Ramos (cell line): ENCODE measurements around the gene DNMT3L.

Experiments
- in situ Hi-C: fragments of 300-500 bp; cut with MboI; formaldehyde crosslinking; loops from one replicate; pipeline ENCODE4 v1.14.3; 2022; ENCODE audit warnings: low sequenced_read_pairs; ENCODE audit not compliant: unreplicated experiment

The DNMT3L gene

DNA sequence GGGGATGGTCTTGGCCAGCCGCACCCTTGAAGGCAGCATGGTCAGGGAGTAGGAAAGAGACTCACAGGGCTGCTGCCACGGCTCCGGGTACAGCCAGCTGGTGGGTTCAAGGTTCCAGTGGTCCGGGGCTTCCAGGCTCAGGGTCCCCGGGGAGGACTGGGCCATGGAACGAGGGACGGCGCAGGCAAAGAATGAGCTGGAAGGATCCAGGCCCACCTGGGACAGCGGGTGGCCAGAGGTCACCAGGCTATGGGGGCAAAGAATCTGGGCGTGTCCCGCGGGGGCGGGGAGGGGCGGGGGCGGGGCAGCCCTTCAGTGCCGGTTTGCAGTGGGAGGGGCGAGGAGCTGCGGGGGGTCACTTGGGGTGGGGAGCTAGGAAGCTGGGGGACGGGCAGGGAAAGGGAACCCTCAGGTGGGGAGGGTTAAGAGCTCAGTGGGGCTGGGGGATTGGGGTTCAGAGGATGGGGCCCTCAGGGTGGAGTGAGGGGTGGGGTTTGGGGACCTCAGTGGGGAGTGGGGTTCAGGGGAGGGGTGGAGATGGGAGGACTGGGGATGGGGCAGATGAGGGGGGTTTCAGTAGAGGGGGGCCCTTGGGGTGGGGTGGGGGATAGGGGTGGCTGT is at the start of gene DNMT3L:
DNMT3L (minus strand) TSS at position 223 of the 621 bp plus-strand sequence. CDS start 638 bp downstream, outside the sequence.
- in situ Hi-C loops, result no loop called here

DNA sequence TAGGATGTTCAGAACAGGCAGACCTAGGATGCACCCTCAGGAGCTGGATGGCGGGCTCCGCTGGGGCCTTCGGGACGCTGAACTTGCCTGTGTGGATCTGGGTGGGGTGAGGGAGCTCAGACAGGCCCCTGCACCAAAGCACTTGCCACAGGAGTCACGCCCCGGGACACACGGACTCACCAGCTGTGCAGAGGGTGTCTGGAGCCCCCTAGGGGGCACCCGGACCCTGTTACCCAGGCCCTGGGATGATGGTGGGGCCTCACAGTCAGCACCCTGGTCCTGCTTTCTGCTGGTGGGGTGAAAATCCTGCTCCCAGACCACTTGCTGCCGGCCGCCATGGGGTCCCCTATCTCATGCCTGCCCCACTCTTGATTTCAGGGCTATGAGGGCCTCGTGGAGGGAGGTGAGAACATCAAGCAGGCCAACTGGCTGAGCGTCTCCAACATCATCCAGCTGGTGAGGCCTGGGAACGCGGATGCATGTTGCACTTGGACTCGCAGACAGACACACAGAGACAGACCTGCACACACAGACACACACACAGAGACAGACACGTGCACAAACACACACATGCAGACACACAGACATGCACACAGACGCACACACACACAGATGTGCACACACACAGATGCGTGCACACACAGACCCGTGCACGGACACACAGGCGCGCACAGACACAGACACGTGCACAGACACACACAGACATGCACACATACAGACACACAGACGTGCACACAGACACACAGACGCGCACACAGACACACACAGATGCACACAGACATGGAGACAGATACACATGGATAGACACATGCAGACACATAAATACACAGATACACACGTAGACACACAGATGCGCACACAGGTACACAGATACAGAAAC is 49.2 kb upstream of the DNMT3L start:
- in situ Hi-C loops, result no loop called here

DNA sequence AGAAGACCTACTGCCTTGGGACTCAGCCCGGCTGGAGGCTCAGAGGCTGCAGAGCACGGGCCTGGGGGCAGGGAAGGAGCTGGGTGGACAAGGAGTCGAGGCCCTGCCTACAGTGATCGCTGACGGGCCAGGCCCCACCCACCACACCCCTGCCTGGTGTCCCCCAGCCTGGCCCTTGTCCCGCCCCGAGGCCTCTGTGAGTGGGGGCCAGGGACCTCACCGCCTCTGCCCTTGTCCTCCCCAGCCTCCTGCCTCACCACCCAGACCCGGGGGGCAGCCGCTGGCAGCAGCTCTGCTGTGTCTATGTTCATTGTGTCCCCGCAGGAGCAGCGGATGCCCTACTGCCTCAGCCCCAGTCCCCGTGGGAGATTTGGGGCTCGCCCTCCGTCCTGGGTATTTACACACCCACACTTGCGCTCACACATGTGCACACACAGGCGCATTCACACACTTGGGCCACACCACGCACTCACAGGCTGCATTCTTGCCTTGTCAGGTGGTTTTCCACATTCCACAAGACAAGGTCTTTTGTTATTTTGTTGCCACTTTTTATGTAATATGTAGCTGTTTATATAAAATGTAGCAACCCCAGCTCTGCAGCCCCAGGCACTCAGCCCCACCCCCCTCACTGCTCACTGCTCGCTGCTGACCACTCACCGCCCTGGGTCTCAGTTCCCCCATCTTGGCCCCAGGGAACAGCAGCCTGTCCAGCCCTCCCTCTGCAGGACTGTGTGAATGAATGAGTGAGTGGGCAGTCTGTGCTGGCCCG is 45.4 kb upstream of the DNMT3L start:
- in situ Hi-C loops, result loop anchor here (10.0 kb wide), 1 partner anchor 292 kb away; the partner anchor contains the start of gene TRAPPC10

DNA sequence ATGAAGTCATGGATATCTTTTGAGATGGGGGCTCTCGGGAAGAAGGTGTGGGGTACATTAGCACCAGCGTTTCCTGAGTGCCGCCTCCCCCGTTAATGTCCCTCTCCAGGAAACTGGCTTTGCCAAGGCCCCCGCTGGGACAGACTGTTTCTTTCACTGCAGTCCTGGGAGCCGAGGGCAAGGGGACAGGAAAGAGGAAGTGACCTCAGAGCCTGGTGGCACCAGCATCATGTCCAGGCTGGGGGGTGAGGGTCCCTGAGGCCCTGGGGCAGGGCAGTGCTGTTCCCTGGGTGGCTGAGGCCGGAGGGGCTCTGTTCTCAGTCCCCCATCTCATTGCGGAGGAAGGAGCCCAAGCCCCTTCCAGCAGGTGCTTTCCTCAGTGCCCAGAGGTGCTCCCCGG is 44.0 kb upstream of the DNMT3L start:
- in situ Hi-C loops, result loop anchor here (10.0 kb wide), 1 partner anchor 291 kb away; the partner anchor contains the start of gene TRAPPC10

DNA sequence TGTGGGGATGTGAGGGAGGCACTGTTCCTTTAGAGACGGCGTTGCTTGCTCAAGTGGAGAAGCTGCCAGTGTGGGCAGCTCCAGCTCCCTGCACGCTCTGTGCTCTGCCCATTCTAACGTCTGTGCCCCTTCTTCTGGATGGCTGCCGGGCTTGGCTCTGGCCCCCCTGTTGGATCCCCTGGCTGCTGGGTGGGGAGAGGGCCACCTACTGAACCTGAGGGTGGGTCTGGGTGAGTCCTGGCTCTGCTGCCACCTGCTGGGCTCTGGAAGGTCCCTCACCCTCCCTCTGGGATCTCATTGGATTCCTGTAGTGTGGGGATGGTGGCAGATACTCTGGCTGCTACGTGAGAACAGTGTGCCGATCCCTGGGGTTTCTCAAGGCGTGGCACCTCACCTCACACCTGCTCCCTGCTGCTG is 43.2 kb upstream of the DNMT3L start:
- in situ Hi-C loops, result loop anchor here (10.0 kb wide), 1 partner anchor 290 kb away; the partner anchor contains the start of gene TRAPPC10

DNA sequence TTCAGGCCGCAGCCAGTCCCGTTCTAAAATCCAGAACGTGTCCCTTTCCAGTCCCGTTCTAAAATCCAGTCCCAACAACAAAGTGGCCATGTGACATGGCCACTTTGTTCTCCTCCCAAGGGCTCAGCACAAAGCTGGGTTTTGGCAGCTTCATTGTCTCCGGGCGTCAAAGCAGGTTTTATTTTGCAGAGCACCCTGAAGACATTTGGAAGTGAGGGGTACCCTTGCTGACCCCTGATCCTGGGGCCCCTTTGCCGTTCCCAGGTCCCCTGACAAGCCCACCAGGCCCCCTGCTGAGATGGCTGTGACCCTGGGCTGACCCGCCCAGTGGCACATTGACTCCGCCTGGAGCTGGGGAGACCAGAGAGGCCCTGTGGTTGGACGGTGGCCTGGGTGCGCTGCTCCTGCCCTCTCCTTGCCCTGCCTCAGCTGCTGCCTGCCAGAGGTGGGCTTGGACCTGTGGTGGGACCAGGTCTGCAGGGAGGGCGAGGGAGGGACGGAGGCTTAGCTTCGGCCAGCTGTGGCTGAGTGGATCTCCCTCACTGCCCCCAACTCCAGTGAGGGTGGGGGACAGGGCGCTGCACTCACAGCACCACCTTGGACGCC is 42.4 kb upstream of the DNMT3L start:
- in situ Hi-C loops, result loop anchor here (10.0 kb wide), 1 partner anchor 289 kb away; the partner anchor contains the start of gene TRAPPC10

DNA sequence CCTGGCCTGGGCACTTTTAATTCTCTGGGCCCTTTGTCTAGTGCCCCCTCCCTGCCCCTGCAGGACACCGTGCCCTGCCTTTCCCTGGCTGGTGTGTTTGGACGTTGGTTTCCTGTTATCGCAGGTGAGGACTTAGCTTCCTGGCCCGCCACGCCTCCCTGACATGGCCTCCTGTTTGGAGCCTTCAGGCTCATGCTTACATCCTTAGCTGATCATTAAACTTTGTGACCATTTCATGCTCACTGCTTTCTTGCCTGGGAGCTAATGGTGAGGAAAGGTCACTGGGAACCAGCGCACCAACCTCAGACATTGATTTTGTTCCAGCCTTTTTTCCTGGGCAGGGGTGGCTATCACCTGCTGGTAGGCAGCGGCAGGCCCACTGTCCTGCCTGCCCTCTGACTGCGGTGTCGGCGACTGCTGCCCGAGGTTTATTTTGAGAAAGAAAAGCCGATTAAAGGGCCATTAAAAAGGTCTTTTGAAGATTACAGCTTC is 41.8 kb upstream of the DNMT3L start:
- in situ Hi-C loops, result loop anchor here (10.0 kb wide), 1 partner anchor 289 kb away; the partner anchor contains the start of gene TRAPPC10

DNA sequence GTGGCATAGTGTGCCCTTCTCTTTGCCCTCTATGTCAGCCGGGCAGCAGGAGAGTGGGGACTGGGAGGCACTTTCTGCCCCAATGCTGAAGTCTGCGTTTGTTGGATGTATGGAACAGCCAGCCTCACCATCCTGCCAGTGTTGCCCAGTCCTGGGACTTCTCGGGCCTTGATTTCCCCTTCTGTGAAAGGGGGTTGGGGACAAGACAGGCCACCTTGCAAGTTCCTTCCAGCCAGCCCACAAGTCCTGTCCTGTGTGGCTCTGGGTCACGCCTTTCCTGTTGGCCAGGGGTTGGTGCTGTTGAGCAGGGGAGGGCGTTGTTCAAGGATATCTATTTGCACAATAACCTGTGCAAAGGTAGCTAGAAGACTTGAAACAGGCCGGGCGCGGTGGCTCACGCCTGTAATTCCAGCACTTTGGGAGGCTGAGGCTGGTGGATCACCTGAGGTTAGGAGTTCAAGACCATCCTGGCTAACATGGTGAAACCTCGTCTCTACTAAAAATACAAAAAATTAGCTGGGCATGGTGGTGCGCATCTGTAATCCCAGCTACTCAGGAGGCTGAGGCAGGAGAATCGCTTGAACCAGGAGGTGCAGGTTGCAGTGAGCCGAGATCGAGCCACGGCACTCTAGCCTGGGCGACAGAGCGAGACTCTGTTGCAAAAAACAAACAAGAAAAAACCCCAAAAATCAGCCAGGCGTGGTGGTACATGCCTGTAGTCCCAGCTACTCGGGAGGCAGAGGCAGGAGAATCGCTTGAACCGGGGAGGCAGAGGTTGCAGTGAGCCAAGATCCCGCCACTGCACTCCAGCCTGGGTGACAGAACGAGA is 41.1 kb upstream of the DNMT3L start:
- in situ Hi-C loops, result loop anchor here (10.0 kb wide), 1 partner anchor 288 kb away; the partner anchor contains the start of gene TRAPPC10

DNA sequence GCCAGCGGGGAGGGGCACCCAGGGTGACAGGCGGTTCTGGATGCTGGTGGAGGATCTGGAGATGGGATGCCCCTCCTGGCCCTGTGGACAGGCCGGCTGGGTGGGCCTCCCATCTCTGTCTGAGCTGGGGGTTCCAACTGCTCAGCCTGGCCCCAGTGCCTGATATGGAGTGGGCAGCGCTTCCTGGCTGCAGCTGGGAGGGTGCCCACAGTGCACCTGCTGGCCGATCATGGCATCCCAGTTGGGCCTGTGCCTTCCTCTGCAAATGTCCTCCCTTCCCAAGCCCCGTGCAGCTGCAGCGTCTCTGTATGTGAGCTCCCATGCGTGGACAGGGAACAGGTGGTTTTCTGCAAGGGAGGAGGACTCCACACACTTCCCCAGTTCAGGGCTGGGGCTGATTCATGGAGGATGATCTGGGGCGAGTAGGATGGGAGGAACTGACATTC is 40.3 kb upstream of the DNMT3L start:
- in situ Hi-C loops, result loop anchor here (10.0 kb wide), 1 partner anchor 287 kb away; the partner anchor contains the start of gene TRAPPC10

DNA sequence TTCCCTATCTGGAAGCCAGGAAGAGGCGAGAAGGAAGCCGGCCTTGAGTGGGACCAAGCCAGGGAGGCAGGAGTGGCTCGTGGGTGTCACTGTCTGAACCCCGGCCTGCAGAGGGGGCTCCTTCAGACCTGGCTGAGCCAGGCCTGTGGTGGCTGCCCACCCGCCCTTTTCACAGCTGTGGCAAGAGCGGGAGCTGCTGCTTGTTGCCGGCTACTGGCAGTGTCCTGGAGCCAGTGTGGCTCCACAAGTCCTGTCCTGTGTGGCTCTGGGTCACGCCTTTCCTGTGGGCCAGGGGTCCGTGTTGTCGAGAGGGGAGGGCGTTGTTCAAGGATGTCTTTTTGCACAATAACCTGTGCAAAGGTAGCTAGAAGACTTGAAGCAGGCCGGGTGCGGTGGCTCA is 39.4 kb upstream of the DNMT3L start:
- in situ Hi-C loops, result loop anchor here (10.0 kb wide), 1 partner anchor 286 kb away; the partner anchor contains the start of gene TRAPPC10

DNA sequence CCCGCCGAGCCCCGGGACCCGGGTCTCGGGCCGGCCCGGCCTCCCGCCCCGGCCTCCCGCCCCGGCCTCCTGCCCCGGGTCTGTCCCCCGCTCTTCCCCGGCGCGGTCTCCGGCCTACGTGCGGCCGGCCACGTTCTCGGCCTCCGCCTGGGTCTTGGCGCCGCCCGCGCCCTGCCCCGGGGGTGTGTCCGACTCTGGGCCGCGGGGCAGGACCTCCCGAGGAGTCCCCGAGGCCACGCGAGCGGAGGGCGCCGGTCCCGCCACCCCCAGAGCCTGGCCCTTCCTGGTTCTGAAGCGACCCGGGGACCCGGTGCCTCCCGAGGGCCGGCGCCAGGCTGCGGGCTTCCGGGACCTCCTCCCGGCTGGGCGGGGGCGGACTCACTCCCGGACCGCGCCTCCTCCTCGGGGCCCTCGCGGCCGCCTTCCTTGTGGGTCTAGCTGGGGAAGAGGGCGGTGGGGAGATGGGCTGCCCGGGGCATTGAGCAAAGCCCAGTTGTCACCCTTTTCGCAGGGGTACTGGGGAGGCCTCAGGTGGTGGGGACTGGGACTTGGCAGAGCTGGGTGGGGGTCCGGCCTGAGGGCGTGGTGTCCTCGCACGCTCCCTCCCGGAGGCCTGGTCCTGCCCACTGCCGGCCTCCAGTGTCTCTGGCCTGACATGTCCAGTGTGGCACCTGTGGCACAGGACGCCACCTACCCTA is 38.7 kb upstream of the DNMT3L start:
- in situ Hi-C loops, result loop anchor here (10.0 kb wide), 1 partner anchor 286 kb away; the partner anchor contains the start of gene TRAPPC10

DNA sequence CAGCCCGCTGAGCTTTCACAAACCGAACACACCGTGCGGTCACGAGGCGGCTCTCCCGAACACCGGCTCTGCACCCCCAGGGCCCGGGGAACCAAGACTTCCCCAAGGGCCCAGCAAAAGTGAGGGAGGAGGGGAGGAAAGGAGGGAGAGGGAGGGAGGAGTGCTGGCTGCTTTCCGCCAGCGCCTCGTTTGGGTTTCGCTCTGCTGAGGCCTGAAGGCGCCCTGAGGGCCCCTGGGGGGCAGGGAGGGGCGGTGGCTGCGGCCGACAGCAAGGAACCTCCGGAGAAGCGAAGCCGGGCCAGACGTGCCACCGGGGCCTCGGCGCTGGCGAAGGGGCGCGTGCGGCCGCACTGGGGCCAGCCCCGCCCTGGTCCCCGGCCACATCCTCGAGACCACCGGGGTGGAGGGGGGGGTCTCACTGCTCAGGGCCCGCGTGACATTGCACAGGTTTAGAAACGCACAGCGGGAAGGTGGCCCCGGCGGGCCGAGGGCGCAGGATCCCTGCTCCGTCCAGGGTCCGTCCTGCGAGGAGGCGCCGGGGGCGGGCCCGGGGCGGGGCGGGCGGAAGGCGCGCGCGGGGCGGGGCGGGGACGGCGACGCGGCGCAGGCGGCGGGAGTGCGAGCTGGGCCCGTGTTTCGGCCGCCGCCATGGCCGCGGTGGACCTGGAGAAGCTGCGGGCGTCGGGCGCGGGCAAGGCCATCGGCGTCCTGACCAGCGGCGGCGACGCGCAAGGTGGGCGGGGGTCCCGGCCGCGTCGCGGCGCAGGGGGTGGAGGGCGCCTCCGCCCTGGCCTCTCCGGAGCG is 38.0 kb upstream of the DNMT3L start, which contains the start of gene PFKL:
PFKL (plus strand) TSS at position 596 of the 804 bp plus-strand sequence; CDS start at position 649, 53 bp downstream.
- in situ Hi-C loops, result loop anchor here (10.0 kb wide), 1 partner anchor 285 kb away; the partner anchor contains the start of gene TRAPPC10

DNA sequence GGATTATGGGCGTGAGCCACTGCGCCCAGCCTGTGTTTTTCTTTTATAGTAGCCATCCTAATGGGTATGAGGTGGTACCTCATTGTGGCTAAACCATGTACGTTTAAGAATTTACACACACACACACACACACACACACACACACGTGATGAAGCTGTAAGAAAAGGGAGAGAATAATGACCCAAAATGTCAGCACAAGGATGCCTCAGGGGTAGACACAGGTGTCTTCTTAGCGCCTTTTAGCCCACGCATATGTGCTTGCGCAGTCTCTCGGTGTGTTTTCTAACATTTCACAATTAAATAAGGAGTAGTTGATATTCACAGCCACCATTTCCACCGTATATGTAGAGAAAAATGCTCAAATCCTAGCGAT is 37.4 kb upstream of the DNMT3L start:
- in situ Hi-C loops, result no loop called here

DNA sequence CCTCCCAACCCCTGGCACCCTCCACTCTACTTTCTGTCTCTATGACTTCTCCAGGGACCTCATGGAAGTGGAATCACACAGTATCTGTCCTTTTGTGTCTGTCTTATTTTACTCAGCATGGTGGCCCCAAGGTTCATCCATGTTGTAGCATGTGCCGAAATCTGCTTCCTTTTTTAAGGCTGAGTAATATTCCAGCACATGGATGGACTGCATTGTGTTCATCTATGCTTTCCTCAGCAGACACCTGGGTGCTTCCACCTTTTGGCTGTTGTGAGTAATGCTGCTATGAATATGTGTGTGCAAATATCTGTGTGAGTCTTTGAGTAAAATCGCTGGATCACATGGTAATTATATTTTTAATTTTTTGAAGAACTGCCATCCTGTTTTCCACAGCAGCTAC is 36.6 kb upstream of the DNMT3L start:
- in situ Hi-C loops, result no loop called here

DNA sequence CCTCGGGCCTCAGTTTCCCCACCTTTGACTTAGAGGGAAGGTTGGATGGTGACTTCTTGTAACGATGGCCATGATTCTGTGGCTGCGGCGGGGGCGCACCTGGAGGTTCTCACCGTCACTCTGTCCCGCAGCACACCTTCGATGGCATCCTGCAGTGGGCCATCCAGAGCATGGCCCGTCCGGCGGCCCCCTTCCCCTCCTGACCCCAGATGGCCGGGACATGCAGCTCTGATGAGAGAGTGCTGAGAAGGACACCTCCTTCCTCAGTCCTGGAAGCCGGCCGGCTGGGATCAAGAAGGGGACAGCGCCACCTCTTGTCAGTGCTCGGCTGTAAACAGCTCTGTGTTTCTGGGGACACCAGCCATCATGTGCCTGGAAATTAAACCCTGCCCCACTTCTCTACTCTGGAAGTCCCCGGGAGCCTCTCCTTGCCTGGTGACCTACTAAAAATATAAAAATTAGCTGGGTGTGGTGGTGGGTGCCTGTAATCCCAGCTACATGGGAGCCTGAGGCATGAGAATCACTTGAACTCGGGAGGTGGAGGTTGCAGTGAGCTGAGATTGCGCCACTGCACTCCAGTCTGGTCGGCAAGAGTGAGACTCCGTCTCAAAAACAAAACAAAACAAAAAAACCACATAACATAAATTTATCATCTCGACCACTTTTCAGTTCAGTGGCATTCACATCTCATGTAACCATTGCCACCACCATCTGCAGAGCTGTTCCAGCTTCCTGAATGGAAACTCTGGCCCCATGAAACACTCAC is 36.0 kb upstream of the DNMT3L start:
- in situ Hi-C loops, result no loop called here

DNA sequence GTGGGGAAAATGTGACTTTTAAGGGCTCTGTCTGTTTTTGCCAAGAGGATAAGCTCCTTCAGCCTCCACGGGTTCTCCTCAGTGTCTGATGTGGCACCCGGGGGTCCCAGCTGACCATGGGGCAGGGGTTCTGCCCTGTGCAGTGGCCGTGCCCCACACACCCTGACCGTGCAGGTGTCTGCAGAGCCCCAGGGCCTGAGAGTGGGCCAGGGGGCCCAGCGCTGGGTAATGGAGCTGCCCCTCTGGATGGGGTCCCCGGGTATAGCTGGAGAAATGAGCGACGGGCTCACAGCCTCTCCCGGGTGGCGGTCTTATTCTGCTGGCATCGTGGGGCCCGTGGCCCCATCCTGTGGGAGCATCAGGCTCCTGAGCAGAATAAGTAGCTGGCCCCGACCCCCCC is 35.2 kb upstream of the DNMT3L start:
- in situ Hi-C loops, result no loop called here
